OCI-LY1 (cell line): ENCODE data around the gene KCNIP2.

Source experiments
- EZH2 ChIP-seq: fragments of 200-600 bp; sonication (generic), shearing (Covaris generic); IDR thresholded peaks from 2 replicates; pipeline ENCODE4 v1.8.0; 2017; ENCODE audit warnings: borderline replicate concordance, mixed run types, mild to moderate bottlenecking, antibody characterized with exemption, low read length, moderate library complexity, mixed read lengths
- TF ChIP-seq, protein P1 (sequence below): fragments of 200-600 bp; sonication (generic), shearing (Covaris generic); IDR thresholded peaks from 2 replicates; pipeline ENCODE4 v1.5.1; 2017; ENCODE audit warnings: mild to moderate bottlenecking, antibody characterized with exemption, low read length, moderate library complexity, mixed read lengths

DNA sequence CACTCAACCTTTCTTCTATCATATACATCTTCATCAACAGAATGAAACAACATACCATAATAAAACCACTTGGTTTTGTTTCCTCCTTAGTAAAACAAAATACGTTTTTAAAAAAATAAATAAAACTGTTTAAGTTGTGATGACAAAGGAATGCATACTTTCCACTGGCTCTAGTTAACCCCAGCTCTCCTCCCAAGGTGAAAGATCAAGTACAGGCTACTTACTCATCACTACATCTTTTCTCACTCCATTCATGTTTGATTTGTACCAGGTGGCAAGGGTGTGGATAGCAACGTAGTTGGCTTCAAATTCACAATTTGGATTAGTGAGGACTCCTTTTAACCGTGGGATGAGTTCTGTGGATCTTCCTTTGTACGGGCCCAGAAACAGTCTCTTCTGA is 40.1 kb downstream of the KCNIP2 start:
- TF ChIP-seq, protein P1, sequence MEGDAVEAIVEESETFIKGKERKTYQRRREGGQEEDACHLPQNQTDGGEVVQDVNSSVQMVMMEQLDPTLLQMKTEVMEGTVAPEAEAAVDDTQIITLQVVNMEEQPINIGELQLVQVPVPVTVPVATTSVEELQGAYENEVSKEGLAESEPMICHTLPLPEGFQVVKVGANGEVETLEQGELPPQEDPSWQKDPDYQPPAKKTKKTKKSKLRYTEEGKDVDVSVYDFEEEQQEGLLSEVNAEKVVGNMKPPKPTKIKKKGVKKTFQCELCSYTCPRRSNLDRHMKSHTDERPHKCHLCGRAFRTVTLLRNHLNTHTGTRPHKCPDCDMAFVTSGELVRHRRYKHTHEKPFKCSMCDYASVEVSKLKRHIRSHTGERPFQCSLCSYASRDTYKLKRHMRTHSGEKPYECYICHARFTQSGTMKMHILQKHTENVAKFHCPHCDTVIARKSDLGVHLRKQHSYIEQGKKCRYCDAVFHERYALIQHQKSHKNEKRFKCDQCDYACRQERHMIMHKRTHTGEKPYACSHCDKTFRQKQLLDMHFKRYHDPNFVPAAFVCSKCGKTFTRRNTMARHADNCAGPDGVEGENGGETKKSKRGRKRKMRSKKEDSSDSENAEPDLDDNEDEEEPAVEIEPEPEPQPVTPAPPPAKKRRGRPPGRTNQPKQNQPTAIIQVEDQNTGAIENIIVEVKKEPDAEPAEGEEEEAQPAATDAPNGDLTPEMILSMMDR = no peak
- no peak for TF ChIP-seq EZH2
